A549 (cell line): ENCODE results near the gene ZNF697.

Source experiments
- MYC ChIP-seq: IDR thresholded peaks from 2 replicates; pipeline ENCODE4 v1.6.1; 2012; ENCODE audit warnings: mild to moderate bottlenecking, inconsistent platforms, low read length, improper control_type of control experiment, borderline replicate concordance
- TF ChIP-seq, protein P1 (sequence below): fragments of 200-600 bp; sonication (generic); IDR thresholded peaks from 2 replicates; pipeline ENCODE4 v1.6.1; 2016; ENCODE audit warnings: antibody characterized with exemption, mild to moderate bottlenecking, moderate library complexity
- TF ChIP-seq, protein P2 (sequence below): IDR thresholded peaks from 2 replicates; pipeline ENCODE4 v1.6.1; 2012

DNA sequence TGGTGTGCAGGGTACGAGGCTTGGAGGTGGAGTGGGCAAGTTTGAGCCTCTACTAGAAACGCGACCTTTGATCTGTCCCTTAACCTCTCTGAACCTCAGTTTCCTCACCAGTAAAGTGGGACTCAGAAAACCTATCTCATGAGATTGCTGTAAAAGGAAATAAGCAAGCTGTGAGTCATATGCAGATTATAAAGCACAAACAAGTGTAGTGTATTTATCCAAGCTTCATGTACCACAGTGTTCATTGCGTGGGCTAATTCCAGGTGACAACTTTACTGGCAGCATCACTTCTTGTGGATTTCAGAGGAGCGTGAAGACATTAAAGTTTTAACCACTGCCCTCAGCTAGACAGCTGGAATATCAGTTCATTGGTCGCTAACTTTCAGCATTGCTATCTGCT, 44.4 kb downstream of the ZNF697 start:
- TF ChIP-seq, protein P1, sequence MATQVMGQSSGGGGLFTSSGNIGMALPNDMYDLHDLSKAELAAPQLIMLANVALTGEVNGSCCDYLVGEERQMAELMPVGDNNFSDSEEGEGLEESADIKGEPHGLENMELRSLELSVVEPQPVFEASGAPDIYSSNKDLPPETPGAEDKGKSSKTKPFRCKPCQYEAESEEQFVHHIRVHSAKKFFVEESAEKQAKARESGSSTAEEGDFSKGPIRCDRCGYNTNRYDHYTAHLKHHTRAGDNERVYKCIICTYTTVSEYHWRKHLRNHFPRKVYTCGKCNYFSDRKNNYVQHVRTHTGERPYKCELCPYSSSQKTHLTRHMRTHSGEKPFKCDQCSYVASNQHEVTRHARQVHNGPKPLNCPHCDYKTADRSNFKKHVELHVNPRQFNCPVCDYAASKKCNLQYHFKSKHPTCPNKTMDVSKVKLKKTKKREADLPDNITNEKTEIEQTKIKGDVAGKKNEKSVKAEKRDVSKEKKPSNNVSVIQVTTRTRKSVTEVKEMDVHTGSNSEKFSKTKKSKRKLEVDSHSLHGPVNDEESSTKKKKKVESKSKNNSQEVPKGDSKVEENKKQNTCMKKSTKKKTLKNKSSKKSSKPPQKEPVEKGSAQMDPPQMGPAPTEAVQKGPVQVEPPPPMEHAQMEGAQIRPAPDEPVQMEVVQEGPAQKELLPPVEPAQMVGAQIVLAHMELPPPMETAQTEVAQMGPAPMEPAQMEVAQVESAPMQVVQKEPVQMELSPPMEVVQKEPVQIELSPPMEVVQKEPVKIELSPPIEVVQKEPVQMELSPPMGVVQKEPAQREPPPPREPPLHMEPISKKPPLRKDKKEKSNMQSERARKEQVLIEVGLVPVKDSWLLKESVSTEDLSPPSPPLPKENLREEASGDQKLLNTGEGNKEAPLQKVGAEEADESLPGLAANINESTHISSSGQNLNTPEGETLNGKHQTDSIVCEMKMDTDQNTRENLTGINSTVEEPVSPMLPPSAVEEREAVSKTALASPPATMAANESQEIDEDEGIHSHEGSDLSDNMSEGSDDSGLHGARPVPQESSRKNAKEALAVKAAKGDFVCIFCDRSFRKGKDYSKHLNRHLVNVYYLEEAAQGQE = no peak
- TF ChIP-seq, protein P2, sequence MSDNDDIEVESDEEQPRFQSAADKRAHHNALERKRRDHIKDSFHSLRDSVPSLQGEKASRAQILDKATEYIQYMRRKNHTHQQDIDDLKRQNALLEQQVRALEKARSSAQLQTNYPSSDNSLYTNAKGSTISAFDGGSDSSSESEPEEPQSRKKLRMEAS = no peak
- TF ChIP-seq MYC = no peak
